Amygdala (tissue), 56 donors: ENCODE results near the gene QPCT.
"Not testable (repeated sequence)": the region's sequence is repeated elsewhere in the genome, so short reads cannot be mapped to it uniquely, and the experiment has no call there.

Experiments
- DNase-seq, 56 donors: peaks; one replicate each; lab custom pipeline; 2025; lab: John Stamatoyannopoulos, UW

The QPCT gene

GRCh38 chr2:37357069-37357468 lies 12.6 kb downstream of the QPCT start:
- DNase-seq: no peak

GRCh38 chr2:37357530-37357929 lies 13.1 kb downstream of the QPCT start:
- DNase-seq: no peak

GRCh38 chr2:37358466-37358865 lies 14.0 kb downstream of the QPCT start:
- no peak for DNase-seq

- DNase-seq: no peak
Measured at GRCh38 chr2:37361216-37361815, 16.9 kb downstream of the QPCT start.

GRCh38 chr2:37361994-37362698 lies 17.7 kb downstream of the QPCT start:
- no peak for DNase-seq

- no peak for DNase-seq
Measured at GRCh38 chr2:37364351-37364750, 19.9 kb downstream of the QPCT start.

- no peak for DNase-seq
Measured at GRCh38 chr2:37365669-37366068, 21.2 kb downstream of the QPCT start.

GRCh38 chr2:37366773-37367172 lies 22.3 kb downstream of the QPCT start:
- no peak for DNase-seq

GRCh38 chr2:37367310-37367709 lies 22.9 kb downstream of the QPCT start:
- no peak for DNase-seq

- DNase-seq: no peak
Measured at GRCh38 chr2:37367984-37368383, 23.6 kb downstream of the QPCT start.

GRCh38 chr2:37370666-37371065 lies 26.2 kb downstream of the QPCT start:
- no peak for DNase-seq

- DNase-seq: no peak
Measured at GRCh38 chr2:37372000-37372399, 27.6 kb downstream of the QPCT start.

GRCh38 chr2:37375741-37376288 lies 31.4 kb downstream of the QPCT start:
- DNase-seq: no peak

GRCh38 chr2:37376421-37377186 lies 32.2 kb downstream of the QPCT start:
- peak in 1 of 56 donors; percentile 11 for DNase-seq

GRCh38 chr2:37377187-37377532 lies 32.7 kb downstream of the QPCT start:
- DNase-seq: no peak

- no peak for DNase-seq
Measured at GRCh38 chr2:37378411-37378810, 34.0 kb downstream of the QPCT start.

GRCh38 chr2:37379881-37380296 lies 35.5 kb downstream of the QPCT start:
- no peak for DNase-seq

- not testable (repeated sequence) for DNase-seq
Measured at GRCh38 chr2:37380787-37381186, 36.4 kb downstream of the QPCT start.

- not testable (repeated sequence) for DNase-seq
Measured at GRCh38 chr2:37384261-37384660, 39.8 kb downstream of the QPCT start.

- no peak for DNase-seq
Measured at GRCh38 chr2:37387148-37387835, 42.9 kb downstream of the QPCT start.

GRCh38 chr2:37388074-37388473 lies 43.6 kb downstream of the QPCT start:
- no peak for DNase-seq
